Neural crest cell (in vitro differentiated cells): Measurements from ENCODE around the gene RNF208. TPM values are rescaled to one million over a fixed set of nuclear protein-coding genes. Genes with fewer than 3 reads are reported as not detected.

Experiments
- DNase-seq: peaks from one replicate; pipeline ENCODE4 v3.0.0; 2021; ENCODE audit warnings: low read depth, mixed read lengths, low spot score
- H3K27ac Mint-ChIP-seq: one replicate; pipeline ENCODE4 v1.8.0; 2021; ENCODE audit warnings: mild to moderate bottlenecking, mixed read lengths; ENCODE audit not compliant: unreplicated experiment
- H3K27me3 Mint-ChIP-seq: 2 replicates; pipeline ENCODE4 v1.8.0; 2021; ENCODE audit warnings: low read depth, mild to moderate bottlenecking, mixed read lengths
- H3K36me3 Mint-ChIP-seq: 2 replicates; pipeline ENCODE4 v1.8.0; 2021; ENCODE audit warnings: low read depth, mild to moderate bottlenecking, mixed read lengths
- H3K4me1 Mint-ChIP-seq: 2 replicates; pipeline ENCODE4 v1.8.0; 2021; ENCODE audit warnings: mixed read lengths
- H3K4me3 Mint-ChIP-seq: one replicate; pipeline ENCODE4 v1.8.0; 2021; ENCODE audit warnings: mild to moderate bottlenecking, mixed read lengths
- H3K9me3 Mint-ChIP-seq: 2 replicates; pipeline ENCODE4 v1.8.0; 2021; ENCODE audit warnings: mixed read lengths
- CTCF ChIP-seq: fragments of 200-600 bp; sonication (generic); conservative IDR thresholded peaks from 2 replicates; pipeline ENCODE4 v1.5.0; 2021; ENCODE audit warnings: antibody characterized with exemption, mild to moderate bottlenecking
- total RNA-seq: library from RNA; stranded (reverse); gene quantifications from 2 replicates; pipeline ENCODE4 v1.2.1, GENCODE V29; 2021

RNF208 gene
- total RNA-seq, 1 donor from 2014 or later, result 10.1 TPM

- Mint-ChIP-seq H3K36me3 (peaks cover 2% of the 10 kb centered on the region), H3K4me1 (no peaks in the 10 kb centered on the region), H3K27me3 (peaks cover 15% of the 10 kb centered on the region), H3K9me3 (no peaks in the 10 kb centered on the region), H3K4me3 (no peak overlapping the region), H3K27ac (no peak overlapping the region)
- DNase-seq, result no peak
- TF ChIP-seq CTCF, result no peak
Observed at GRCh38 chr9:137180491-137180890, 41.5 kb downstream of the RNF208 start.

GRCh38 chr9:137179761-137180160 lies 42.3 kb downstream of the RNF208 start:
- no peak for DNase-seq
- Mint-ChIP-seq H3K27me3 (peaks cover 19% of the 10 kb centered on the region), H3K4me3 (no peak overlapping the region), H3K27ac (no peak overlapping the region), H3K9me3 (no peaks in the 10 kb centered on the region), H3K36me3 (peaks cover 2% of the 10 kb centered on the region), H3K4me1 (no peaks in the 10 kb centered on the region)
- TF ChIP-seq CTCF, result no peak

- DNase-seq, result no peak
- peak overlapping the region; percentile 75 for H3K27ac Mint-ChIP-seq
- H3K9me3 Mint-ChIP-seq, result no peaks in the 10 kb centered on the region
- no peaks in the 10 kb centered on the region for H3K4me1 Mint-ChIP-seq
- peaks cover 2% of the 10 kb centered on the region for H3K36me3 Mint-ChIP-seq
- H3K4me3 Mint-ChIP-seq, result no peak overlapping the region
- TF ChIP-seq CTCF, result no peak
- H3K27me3 Mint-ChIP-seq, result peaks cover 25% of the 10 kb centered on the region
Observed at GRCh38 chr9:137178939-137179630, 43.0 kb downstream of the RNF208 start.

- no peak for DNase-seq
- H3K4me3 Mint-ChIP-seq, result no peak overlapping the region
- no peaks in the 10 kb centered on the region for H3K9me3 Mint-ChIP-seq
Observed at GRCh38 chr9:137178201-137178938, 43.7 kb downstream of the RNF208 start.

More at GRCh38 chr9:137178201-137178938, 43.7 kb downstream of the RNF208 start:
- TF ChIP-seq CTCF, result no peak
- no peak overlapping the region for H3K27ac Mint-ChIP-seq
- no peaks in the 10 kb centered on the region for H3K4me1 Mint-ChIP-seq
- H3K27me3 Mint-ChIP-seq, result peaks cover 32% of the 10 kb centered on the region
- peaks cover 2% of the 10 kb centered on the region for H3K36me3 Mint-ChIP-seq
